ENCODE results near the gene DLD. TPM values are rescaled to one million over a fixed set of nuclear protein-coding genes. Genes with fewer than 3 reads are reported as not detected.

The DLD gene
- total and polyA plus RNA-seq, 9 of the 15 experiments (the other 6 are each of a cell fraction or from before 2014, with no cell fraction given) = 130 to 639 (median 247) TPM

DNA sequence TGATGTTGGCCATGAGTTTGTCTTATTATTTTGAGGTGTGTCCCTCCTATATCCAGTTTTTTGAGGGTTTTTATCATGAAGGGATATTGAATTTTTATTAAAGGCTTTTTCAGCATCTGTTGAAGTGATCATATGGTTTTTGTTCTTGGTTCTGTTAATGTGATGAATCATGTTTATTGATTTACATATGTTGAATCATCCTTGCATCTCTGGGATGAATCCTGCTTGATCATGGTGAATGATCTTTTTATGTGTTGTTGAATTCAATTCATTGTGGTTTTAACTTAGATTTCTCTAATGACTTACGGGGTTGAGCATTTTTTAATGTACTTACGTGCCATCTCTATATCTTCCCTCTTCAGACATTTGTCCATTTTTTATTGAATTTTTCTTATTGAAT is 22.9 kb downstream of the DLD start:
- Histone ChIP-seq H4K20me1 (replicated peaks; ENCODE audit: control insufficient read depth, insufficient read depth, low read length) (no peaks in the 10 kb centered on the region), H3K9me1 (ENCODE audit: control insufficient read depth, insufficient read depth, low read length) (no peaks in the 10 kb centered on the region), H3K4me1 (replicated peaks in 1 of 2; ENCODE audit: control insufficient read depth in 2 of 2, insufficient read depth in 2 of 2, low read length in 2 of 2) (no peaks in the 10 kb centered on the region), H3K27ac (ENCODE audit: extremely low read depth, low read depth, low read length) (no peak overlapping the region), H3K36me3 (ENCODE audit: control insufficient read depth, insufficient read depth, low read length) (peaks cover 96% of the 10 kb centered on the region), H3K9me3 (replicated peaks; ENCODE audit: control insufficient read depth, insufficient read depth, low read depth, low read length) (no peaks in the 10 kb centered on the region), H3K9ac (ENCODE audit: insufficient read depth in 1 of 2, low read depth in 2 of 2, low read length in 2 of 2) (no peak overlapping the region), H3K79me2 (ENCODE audit: control insufficient read depth, insufficient read depth, low read length) (peaks cover 40% of the 10 kb centered on the region), H3K4me3 (no peak overlapping the region), H3K27me3 (ENCODE audit: control insufficient read depth in 2 of 2, insufficient read depth in 2 of 2, low read length in 2 of 2) (no peaks in the 10 kb centered on the region), H2AFZ (ENCODE audit: low read depth, low read length) (no peak overlapping the region), H3K4me2 (ENCODE audit: insufficient read depth, low read length) (no peak overlapping the region)
- ChIA-PET POLR2A (no interaction called here), CTCF (ENCODE audit: low intra/inter-chr PET ratio) (no interaction called here)
- no TSS peak for BruUV-seq (replicated peaks)
- in situ Hi-C loops (cut with MboI) (no loop called here), intact Hi-C loops (cut with micrococcal nuclease) (loop anchor here (10.0 kb wide), 1 partner anchor 61 kb away; no protein-coding TSS in a partner anchor)
- DNase-seq (ENCODE audit: extremely low read depth in 1 of 4, low spot score in 3 of 4) (no peak), ATAC-seq (no peak), FAIRE-seq (no peak)
- 98% methylated on average over 2 of the region's 2 CpGs for WGBS (ENCODE audit: insufficient coverage, low coverage, missing lambda C conversion rate)
- TF ChIP-seq ARNT (IDR thresholded peaks at IDR 0.05) = no peak
- TF ChIP-seq RAD51 (IDR thresholded peaks at IDR 0.05; ENCODE audit: borderline replicate concordance, low read depth) = no peak
- peak; percentile 63 for TF ChIP-seq C11orf30 (IDR thresholded peaks at IDR 0.05; ENCODE audit: low read depth)
- TF ChIP-seq NFE2L1 (tag; IDR thresholded peaks at IDR 0.05; ENCODE audit: borderline replicate concordance, low read depth) = no peak
- no peak for TF ChIP-seq ILK (tag; IDR thresholded peaks at IDR 0.05; ENCODE audit: borderline replicate concordance, low read depth)
- no peak for TF ChIP-seq ZBTB7A (IDR thresholded peaks at IDR 0.05; ENCODE audit: borderline replicate concordance, control insufficient read depth, low read depth, low read length)
- TF ChIP-seq, protein P1, sequence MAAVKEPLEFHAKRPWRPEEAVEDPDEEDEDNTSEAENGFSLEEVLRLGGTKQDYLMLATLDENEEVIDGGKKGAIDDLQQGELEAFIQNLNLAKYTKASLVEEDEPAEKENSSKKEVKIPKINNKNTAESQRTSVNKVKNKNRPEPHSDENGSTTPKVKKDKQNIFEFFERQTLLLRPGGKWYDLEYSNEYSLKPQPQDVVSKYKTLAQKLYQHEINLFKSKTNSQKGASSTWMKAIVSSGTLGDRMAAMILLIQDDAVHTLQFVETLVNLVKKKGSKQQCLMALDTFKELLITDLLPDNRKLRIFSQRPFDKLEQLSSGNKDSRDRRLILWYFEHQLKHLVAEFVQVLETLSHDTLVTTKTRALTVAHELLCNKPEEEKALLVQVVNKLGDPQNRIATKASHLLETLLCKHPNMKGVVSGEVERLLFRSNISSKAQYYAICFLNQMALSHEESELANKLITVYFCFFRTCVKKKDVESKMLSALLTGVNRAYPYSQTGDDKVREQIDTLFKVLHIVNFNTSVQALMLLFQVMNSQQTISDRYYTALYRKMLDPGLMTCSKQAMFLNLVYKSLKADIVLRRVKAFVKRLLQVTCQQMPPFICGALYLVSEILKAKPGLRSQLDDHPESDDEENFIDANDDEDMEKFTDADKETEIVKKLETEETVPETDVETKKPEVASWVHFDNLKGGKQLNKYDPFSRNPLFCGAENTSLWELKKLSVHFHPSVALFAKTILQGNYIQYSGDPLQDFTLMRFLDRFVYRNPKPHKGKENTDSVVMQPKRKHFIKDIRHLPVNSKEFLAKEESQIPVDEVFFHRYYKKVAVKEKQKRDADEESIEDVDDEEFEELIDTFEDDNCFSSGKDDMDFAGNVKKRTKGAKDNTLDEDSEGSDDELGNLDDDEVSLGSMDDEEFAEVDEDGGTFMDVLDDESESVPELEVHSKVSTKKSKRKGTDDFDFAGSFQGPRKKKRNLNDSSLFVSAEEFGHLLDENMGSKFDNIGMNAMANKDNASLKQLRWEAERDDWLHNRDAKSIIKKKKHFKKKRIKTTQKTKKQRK (IDR thresholded peaks at IDR 0.05; ENCODE audit: borderline replicate concordance, low read depth, low read length) = no peak
- TF ChIP-seq, protein P2, sequence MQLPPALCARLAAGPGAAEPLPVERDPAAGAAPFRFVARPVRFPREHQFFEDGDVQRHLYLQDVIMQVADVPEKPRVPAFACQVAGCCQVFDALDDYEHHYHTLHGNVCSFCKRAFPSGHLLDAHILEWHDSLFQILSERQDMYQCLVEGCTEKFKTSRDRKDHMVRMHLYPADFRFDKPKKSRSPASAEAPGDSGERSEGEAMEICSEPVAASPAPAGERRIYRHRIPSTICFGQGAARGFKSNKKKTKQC (CRISPR knock-in tag; IDR thresholded peaks at IDR 0.05) = no peak
- TF ChIP-seq ZNF696 (CRISPR knock-in tag; conservative IDR thresholded peaks at IDR 0.05) = no peak
- peak; percentile 57 for TF ChIP-seq MAFG (tag; conservative IDR thresholded peaks at IDR 0.05)
- no peak for TF ChIP-seq HMG20B (CRISPR knock-in tag; IDR thresholded peaks at IDR 0.05)
- TF ChIP-seq, protein P3, sequence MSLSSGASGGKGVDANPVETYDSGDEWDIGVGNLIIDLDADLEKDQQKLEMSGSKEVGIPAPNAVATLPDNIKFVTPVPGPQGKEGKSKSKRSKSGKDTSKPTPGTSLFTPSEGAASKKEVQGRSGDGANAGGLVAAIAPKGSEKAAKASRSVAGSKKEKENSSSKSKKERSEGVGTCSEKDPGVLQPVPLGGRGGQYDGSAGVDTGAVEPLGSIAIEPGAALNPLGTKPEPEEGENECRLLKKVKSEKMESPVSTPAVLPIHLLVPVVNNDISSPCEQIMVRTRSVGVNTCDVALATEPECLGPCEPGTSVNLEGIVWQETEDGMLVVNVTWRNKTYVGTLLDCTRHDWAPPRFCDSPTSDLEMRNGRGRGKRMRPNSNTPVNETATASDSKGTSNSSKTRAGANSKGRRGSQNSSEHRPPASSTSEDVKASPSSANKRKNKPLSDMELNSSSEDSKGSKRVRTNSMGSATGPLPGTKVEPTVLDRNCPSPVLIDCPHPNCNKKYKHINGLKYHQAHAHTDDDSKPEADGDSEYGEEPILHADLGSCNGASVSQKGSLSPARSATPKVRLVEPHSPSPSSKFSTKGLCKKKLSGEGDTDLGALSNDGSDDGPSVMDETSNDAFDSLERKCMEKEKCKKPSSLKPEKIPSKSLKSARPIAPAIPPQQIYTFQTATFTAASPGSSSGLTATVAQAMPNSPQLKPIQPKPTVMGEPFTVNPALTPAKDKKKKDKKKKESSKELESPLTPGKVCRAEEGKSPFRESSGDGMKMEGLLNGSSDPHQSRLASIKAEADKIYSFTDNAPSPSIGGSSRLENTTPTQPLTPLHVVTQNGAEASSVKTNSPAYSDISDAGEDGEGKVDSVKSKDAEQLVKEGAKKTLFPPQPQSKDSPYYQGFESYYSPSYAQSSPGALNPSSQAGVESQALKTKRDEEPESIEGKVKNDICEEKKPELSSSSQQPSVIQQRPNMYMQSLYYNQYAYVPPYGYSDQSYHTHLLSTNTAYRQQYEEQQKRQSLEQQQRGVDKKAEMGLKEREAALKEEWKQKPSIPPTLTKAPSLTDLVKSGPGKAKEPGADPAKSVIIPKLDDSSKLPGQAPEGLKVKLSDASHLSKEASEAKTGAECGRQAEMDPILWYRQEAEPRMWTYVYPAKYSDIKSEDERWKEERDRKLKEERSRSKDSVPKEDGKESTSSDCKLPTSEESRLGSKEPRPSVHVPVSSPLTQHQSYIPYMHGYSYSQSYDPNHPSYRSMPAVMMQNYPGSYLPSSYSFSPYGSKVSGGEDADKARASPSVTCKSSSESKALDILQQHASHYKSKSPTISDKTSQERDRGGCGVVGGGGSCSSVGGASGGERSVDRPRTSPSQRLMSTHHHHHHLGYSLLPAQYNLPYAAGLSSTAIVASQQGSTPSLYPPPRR (CRISPR knock-in tag; IDR thresholded peaks at IDR 0.05; ENCODE audit: borderline replicate concordance) = no peak
